KG1 (cell line): ENCODE results near the gene UBASH3B.
"Not testable (repeated sequence)": the region's sequence is repeated elsewhere in the genome, so short reads cannot be mapped to it uniquely, and the experiment has no call there.

Experiments
- DNase-seq: peaks from one replicate; lab custom pipeline; 2025; lab: John Stamatoyannopoulos, UW

Gene UBASH3B

DNA sequence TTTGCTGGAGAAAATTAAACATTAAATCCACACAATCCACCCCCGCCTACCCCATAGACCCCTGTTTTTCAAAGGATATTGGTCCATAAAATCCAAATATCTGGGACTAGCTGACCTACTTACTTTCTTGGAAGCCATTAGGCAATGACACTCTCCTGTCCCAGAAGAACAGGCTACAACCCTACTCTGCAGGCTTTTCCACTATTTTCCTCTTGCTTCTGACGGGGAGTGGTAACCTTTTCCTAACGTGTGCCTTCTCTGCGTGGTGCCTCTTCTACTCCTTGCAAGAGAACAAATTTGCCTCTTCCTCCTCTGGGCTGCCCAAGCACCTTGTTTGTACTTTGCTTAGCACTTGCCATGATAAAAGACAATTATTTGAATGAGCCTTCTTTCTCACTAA lies 51.6 kb downstream of the UBASH3B start:
- no peak for DNase-seq

DNA sequence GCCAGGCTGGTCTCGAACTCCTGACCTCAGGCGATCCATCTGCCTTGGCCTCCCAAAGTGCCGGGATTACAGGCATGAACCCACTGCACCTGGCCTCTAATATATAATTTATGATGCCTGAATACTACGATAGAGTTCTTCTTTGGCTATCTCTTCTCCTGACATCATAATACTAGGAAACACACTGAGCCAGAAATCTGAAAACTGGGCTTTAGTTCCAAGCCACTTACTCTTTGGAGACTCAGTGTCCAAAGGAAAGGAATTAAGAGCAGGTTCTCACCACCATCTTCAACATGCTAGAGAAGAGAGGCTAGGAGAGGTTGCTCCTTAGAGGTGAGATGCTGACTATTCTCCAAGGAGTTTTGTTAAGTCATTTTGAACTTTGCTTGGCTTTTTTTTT lies 52.4 kb downstream of the UBASH3B start:
- DNase-seq = no peak

DNA sequence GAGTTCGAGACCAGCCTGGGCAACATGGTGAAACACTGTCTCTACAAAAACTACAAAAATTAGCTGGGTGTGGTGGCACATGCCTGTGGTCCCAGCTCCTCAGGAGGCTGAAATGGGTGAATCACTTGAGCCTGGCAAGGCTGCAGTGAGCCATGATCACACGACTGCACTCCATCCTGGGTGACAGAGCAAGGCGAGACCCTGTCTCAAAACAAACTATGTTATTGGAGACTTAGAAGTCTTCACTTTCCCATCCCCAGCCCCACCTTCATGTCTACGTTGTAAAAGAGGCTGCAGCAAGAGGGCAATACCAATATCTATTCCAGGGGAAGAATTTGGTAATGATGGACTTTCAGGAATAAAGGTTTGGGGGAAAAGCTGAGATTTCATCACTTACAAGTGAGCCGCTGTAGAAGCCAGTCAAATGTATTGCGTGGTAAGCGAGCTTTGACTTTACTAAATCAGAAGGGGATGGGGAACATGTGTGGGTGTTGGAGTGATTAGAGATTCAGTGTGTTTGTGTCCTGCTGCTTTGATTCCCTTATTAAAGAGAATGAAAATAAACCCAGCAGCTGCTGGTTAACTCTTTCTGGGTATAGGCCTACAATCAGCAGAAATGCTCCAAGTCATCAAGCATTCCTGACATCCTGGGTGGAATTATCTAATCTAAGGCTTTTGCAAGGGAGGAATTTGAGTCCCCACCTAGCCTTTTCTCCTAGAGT lies 53.7 kb downstream of the UBASH3B start:
- DNase-seq = no peak

DNA sequence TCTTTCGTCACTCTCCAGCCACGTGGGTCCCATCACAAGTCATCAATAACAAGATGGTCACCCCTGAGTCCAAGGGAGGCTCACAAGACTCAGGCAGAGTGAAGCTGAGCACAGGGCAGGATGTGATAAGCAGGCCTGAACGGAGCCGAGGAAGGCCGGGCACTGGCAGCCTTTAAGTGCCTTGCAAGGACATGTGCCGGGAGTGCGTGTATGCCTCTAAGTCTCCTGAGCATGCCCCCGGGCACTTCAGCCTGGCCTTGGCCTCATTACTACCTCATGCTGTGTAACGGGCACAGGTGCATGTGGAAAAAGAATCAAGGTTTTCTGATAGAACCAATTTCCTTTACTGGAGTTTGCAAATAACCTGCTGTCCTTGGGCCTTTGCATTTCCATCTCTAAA lies 55.8 kb downstream of the UBASH3B start:
- DNase-seq = no peak

DNA sequence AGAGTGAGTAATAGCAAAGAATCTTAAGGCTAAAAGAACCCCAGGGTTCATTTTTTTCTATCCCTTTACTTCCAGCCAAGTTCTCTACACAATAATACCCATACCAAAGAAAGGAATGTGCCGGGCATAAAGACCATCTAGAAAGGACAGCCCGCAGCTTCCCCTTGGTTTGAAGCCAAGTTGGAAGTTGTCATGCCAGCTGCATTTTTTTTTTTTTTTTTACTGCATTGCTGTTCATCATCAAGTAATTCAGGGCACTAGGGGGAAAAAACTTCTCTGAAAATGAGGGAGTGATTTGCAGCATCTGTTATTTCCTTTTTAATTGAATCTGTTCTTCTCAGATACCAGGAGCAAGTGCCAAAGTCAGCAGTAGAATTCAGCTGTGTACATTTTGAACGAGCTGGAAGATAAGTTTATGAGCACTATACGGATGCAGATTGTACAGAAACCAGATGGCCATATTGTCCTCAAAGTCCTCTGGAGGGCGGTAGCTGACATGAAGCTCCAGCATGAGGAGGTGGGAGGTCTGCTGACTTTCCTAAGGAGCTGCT lies 56.4 kb downstream of the UBASH3B start:
- DNase-seq = no peak

DNA sequence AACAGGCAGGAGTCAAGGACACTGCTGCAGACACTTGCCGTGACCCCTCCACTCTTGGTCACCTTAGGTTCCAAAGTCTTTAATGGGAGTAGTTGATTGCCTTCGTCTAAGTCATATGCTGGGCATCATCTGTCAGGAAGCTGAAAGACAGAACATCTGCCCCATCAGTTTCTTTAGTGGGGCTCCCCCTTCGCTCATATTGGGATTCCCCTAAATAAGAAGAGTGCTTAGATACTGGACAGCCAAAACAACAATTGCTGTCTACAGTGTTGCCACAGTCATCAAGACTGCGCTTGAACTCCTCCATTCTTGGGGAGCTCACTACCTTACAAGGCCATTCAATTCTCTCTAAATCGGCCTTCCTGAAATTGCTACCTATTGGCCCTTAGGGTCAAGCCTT lies 58.5 kb downstream of the UBASH3B start:
- DNase-seq = no peak

DNA sequence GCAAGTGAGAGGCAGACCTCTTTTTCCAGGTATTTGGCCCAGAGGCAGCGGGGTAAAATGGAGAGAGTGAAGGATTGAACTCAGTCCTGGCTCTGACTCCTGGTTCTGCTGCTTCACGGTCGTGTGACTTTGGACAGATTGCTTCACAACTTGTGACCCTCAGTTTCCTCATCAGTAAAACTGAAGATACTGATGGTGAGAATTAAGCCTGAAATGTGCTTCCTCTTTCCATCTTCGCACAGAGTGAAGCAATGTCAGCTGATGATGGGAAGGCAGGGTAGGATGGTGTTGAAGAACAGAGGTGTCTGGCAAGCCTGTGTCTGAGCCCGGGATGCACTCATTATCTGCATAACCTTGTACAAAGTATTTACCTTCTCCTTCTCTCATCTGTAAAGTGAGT lies 59.0 kb downstream of the UBASH3B start:
- peak; percentile 45 for DNase-seq

DNA sequence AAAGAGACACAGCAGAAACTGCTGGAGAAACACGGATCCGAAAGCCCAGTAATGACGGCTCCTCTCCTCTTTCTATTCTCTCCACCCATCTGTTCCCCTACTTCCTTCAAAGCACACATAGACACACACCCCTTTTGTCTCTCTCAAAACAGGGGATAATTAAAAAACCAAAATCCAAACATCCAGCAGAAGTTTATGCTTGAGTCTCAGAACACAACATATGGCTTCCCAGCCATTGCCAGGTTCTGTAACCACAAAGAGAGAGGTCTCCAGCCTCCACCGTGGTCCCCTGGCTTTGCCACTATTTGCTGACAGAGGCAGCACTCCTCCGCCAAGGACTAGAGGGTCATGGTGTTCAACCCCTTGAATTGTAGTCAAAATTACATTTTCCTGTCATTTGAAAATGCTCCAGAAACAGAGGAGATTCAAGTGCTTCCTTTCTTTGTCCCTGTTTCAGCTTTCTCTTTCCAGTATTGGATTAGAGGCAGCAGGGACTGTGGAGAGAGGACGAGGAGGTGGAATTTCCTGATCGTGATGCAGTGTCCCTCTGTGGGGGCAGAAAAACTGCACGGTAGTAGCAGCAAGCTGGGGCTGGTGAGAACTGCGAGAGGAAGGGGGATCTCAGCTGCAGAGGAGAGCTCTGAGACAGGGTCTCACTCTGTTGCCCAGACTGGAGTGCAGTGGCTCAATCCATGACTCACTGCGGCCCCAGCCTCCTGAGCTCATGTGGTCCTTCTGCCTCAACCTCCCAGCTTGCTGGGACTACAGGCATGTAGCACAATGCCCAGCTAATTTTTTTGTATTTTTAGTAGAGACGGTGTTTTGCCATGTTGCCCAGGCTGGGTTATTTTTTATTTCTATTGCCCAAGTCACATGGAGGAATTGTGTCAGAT lies 60.3 kb downstream of the UBASH3B start:
- DNase-seq = no peak

DNA sequence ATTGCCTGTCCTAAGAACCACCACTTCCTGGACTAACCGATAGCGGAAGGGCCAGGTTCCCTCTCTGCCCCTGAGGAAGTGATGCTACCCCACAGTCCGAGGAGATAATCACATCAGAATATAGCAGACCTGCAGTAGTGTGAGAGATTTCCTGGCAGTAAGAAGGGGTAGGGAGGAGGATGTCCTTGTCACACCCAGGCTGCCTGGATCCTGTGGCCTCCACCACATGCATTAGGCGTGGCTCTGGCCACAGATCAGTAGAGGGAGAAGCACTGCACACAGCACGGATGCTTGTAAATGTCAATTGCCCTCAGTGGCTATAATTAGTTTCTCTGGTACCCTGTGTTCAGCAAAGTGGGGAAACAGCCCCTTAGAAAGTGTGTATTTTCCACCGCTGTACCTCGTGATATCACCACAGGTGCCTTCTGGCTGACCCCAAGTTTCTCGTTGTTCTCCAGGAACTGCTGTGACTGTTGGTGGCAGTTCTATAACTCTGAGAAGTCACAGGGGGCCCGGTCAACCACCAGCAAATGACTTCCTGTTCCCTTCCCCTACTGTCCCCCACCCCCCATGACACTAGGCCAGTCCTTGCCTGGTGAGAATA lies 61.8 kb downstream of the UBASH3B start:
- peak; percentile 94 for DNase-seq

DNA sequence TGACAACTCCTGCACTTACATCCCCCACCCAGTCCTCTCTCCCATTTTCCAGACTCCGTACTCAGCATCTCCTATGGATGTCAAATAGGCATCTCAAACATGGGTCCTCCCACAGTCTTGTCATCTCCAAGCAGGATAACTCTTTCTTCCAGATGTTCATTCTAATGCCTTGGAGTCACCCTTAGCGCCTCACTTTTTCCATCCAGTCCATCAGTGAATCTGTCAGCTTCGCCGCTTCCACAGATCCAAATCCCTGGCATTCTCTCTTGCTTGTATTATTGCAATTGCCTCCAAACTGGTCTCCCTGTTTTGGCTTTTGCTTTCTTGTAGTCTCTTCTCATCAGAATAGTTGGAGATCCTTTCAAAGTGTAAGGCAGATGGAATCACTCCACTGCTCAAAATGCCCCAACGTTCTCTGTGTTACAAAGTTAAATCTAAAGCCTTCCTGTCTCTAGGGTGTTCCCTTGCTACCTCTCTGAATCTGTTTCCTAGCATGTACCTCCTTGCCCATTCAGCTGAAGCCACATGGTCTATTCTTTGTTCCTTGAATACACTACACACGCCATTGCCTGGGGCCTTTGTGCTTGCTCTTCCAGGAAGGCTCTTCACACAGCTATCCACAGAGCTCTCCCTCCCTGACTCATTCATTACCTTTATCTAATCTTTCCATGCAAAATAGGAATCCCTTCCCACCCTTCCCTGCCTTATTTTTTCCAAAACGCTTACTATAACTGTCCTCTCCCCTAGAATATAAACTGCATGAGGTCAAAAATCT lies 64.8 kb downstream of the UBASH3B start:
- no peak for DNase-seq

DNA sequence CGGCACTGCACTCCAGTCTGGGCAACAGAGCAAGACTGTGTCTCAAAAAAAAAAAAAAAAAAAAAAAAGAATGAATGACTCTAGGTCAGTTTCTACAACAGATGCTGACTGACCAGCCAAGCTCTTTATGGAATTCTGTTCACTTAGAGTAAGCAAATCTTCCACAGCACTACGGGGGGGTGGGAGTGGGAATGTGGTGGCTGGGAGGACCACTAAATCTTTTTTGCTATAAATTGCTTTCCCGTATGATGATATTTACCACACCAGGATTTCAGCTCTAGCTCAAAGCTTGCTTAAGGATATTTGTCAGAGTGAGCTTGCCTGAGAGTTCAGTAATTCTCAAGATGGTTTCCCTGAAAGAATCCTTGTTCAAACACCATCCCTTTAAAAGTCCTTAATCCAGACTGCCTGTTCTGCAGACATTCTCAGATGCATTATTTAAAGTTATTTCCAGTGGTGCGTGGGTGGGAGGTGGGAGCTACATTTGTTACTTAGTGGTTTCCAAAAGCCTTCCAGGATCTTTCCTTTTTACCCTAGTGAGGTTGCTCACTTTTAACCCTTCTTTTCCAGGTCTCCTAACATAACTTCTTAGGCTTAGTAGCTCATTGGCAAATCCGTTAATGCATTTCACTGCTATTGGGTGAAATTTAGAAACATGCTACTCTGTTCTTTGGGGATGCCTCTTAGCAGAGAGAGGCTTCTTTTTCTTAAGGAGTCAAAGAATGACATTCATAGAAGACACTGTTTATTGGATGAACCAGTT lies 65.9 kb downstream of the UBASH3B start:
- DNase-seq = no peak

DNA sequence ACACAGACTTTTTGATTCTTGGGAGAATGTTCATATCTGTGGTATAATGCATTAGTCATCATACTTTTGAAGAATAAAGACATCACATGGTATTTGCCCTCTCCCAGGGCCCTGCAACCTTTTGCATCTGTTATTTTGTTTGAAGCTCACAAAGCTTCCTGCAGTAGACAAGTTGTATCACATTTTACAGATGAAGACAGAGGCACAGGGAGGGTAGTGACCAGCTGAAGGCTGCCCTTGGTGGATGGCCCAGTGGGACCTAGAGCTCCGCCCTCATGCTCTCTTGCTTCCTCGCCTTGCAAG lies 66.4 kb downstream of the UBASH3B start:
- no peak for DNase-seq

DNA sequence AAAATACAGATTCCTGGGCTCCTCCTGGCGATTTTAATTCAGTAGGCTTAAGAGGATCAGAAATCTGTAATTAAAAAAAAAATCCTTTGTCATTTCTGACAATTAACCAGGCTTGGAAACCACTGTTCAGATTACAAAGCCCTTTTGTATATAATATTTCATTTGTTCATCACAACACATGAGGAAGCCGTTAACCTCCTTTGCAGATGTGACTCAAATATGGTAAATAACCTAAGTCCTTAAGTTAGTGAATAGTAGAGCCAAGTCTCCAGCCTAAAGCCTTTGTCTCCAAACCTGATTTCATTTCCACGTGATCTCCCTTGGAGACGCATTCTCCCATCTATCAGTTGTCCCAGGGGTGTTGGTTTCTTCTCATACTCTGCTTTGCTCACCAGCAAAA lies 67.6 kb downstream of the UBASH3B start:
- no peak for DNase-seq

DNA sequence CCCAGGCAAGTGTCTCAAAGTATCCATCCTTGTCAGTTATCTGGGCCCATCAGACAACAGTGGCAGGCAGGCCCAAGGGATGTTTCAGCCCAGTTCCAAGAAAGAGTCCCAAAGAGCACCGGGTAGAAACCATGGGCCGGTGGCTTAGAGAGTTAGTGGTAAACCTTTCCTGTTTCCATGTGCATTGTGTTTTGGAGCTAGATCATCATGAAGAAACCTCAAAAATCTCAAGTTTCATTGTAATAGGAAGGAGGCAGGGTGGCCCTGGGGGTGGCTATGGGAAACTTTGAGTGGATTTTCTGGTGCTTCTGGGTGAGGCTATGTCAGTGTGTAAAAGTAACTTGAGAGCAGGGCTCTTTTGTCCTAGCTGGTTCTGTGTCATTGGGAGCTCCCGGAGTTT lies 68.1 kb downstream of the UBASH3B start:
- DNase-seq = no peak

DNA sequence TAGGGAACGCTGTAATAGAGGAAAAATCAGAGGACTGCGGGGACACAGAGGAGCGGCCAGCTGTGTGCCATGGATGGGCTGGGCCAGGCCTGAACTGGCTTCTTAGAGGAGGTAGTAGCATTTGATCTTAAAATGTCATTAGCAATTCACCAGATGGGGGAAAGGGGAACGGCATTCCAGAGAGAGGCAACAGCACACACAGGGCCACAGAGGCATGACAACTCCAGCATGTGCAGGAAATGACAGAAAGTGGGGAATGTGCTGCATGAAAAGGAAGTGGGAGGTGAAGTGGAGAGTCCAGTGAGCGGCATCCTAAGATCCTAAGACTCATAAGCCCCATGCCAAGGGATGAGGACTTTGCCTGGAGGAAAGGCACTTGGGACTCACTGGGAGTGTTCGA lies 69.0 kb downstream of the UBASH3B start:
- no peak for DNase-seq

DNA sequence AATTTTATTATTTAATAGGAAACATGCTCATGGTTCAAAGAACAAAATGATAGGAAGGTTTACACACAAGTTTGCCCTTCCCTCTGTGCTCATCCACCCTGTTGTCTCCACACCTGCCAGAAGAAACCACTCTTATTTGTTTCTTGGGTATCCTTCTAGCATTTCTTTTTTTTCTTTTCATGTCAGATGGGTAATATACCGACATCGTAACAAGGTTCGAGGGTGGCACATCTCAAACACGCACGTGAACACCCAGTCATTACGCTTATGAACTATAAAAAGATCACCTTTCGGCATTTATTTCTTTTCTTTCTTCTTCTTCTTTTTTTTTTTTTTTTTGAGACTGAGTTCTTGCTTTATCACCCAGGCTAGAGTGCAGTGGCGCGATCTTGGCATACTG lies 70.5 kb downstream of the UBASH3B start:
- no peak for DNase-seq

DNA sequence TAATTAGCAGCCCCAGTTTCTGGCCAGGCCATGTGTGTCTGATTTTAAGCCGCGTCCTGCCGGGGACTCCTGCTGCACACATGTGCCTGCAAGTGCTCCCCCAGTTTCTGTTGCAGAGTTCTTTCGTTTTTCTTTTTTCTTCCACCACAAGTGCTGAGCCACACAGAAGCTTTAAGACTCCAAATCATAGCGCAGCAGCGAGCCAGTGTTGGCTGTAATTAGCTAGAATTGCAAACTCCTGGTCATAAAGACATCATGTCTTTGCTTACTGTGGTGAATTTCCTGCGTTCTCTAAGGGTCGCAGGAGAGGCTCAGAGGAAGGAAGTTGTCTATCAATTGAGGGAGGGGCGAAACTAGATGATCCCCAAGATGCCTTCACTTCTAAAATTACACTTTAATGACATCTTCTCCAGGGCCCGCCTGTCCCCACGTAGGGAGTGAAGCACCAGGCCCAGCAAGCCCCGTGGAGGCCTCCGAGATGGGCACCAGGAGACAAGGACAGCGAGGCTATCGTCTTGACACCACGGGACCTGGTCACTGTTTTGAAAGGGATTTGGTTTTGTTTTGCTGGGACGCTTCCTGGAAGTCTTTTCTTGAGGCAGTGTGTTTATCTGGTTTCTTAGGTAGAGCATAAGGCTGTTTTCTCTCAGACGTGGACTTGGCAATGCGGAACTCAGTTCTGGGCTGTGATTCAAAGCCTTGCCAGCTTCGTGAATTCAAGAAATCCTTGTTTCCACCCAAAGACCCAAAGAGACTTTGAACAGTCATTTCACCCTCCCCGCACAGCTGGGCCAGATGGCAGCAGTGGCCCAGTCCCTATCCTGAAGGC lies 71.8 kb downstream of the UBASH3B start:
- DNase-seq = no peak

DNA sequence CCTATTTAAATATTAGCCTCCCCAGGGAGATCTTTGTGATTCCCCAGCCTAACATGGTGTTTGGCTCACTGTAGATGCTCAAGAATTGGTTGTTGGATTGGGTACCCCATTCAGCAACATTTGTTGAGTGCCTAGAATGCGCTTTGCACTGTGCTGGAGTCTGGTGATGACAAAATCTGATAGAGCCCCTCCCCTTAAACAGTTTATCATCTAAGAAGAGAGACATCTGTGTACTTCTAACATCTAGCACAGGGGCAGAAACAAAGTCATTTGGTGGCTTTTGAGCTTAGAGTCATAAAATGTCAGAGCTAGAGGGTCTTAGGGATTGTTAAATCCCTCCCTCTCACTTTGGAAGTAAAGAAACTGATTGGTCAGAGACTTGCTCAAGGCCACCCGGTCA lies 73.0 kb downstream of the UBASH3B start:
- DNase-seq = no peak

DNA sequence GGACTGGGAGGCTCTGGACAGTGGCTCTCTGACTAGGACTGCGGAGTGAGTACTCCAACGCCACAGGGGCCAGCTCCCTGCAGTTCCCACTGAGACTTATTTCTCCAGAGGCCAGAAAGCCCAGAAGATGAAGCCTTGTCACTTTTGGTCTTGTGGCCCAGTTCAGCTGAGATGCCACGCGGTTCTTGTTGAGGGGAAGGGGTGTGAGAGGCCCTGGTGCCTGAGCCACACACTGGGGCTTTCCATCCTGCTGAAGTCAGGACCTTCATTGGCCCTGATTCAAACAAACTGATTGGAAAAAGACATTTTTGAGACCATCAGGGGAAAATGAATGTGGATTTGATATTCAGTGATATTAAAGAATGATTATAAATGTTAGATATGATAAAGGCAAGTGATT lies 73.6 kb downstream of the UBASH3B start:
- DNase-seq = no peak

DNA sequence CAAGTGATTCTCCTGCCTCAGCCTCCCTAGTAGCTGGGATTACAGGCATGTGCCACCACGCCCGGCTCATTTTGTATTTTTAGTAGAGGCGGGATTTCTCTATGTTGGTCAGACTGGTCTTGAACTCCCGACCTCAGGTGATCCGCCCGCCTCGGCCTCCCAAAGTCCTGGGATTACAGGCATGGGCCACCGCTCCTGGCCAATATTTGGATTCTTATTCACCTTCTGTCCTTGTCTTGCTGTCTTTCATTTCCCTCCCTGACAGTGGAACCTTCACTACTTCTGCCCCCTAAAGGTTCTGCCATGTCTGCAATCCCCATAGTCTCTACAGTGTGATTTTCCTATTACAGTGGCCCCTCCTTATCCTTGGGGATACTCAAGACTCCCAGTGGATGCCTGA lies 75.2 kb downstream of the UBASH3B start:
- DNase-seq = not testable (repeated sequence)

DNA sequence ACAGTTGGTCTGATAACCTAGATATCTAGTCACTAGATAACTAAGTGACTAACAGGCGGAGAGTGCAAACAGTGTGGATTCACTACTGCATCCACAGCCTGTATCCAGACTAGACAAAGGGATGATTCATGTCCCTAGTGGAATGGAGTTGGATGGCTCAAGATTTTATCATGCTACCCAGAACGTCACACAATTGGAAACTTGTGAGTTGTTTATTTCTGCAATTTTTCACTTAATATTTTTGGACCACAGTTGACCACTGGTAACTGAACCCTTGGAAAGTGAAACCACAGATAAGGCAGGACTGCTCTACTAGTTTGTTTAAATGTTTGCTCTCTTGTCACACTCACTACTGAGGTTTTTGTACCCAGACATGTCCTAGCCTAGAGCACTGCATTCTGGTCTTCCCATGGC lies 76.0 kb downstream of the UBASH3B start:
- DNase-seq = no peak
